IMR-90 (cell line): ENCODE measurements around the gene SURF6.
"Not testable (repeated sequence)": the region's sequence is repeated elsewhere in the genome, so short reads cannot be mapped to it uniquely, and the experiment has no call there.

Source experiments
- BHLHE40 ChIP-seq: fragments of 150-350 bp; IDR thresholded peaks from 2 replicates; pipeline ENCODE4 v1.6.1; 2016; ENCODE audit warnings: mild to moderate bottlenecking, low read depth, low read length
- FOS ChIP-seq: fragments of 150-350 bp; IDR thresholded peaks from 2 replicates; pipeline ENCODE4 v1.6.1; 2016; ENCODE audit warnings: low read depth, low read length
- MXI1 ChIP-seq: IDR thresholded peaks from 2 replicates; pipeline ENCODE4 v1.6.1; 2012; ENCODE audit warnings: low read depth, mild to moderate bottlenecking, low read length, moderate library complexity, borderline replicate concordance
- RAD21 ChIP-seq: IDR thresholded peaks from 2 replicates; pipeline ENCODE4 v1.6.1; 2012; ENCODE audit warnings: low read length, improper control_type of control experiment
- TF ChIP-seq, protein P1 (sequence below): conservative IDR thresholded peaks from 2 replicates; pipeline ENCODE4 v1.5.1; 2012; ENCODE audit warnings: mild to moderate bottlenecking, low read depth, low read length, improper control_type of control experiment
- TF ChIP-seq, protein P2 (sequence below): fragments of 150-350 bp; IDR thresholded peaks from 2 replicates; pipeline ENCODE4 v1.6.1; 2017; ENCODE audit warnings: mild to moderate bottlenecking, antibody characterized with exemption, low read length, low read depth
- TF ChIP-seq, protein P3 (sequence below): fragments of 150-350 bp; IDR thresholded peaks from 2 replicates; pipeline ENCODE4 v1.6.1; 2016; ENCODE audit warnings: low read depth, mild to moderate bottlenecking, low read length, moderate library complexity, borderline replicate concordance

DNA sequence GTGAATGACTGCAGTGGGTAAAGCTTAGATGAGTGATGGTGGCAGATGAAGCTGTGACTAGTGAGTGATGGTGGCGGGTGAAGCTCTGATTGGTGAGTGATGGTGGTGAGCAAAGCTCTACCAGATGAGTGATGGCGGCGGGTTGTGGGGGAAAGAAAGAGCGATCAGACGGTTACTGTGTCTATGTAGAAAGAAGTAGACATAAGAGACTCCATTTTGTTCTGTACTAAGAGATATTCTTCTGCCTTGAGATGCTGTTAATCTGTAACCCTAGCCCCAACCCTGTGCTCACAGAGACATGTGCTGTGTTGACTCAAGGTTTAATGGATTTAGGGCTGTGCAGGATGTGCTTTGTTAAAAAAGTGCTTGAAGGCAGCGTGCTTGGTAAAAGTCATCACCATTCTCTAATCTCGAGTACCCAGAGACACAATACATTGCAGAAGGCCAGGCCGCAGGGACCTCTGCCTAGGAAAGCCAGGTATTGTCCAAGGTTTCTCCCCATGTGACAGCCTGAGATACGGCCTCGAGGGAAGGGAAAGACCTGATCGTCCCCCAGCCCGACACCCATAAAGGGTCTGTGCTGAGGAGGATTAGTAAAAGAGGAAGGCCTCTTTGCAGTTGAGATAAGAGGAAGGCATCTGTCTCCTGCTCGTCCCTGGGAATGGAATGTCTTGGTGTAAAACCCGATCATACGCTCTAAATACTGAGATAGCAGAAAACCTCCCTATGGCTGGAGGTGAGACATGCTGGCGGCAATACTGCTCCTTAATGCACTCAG, 52.5 kb downstream of the SURF6 start:
- TF ChIP-seq, protein P1, sequence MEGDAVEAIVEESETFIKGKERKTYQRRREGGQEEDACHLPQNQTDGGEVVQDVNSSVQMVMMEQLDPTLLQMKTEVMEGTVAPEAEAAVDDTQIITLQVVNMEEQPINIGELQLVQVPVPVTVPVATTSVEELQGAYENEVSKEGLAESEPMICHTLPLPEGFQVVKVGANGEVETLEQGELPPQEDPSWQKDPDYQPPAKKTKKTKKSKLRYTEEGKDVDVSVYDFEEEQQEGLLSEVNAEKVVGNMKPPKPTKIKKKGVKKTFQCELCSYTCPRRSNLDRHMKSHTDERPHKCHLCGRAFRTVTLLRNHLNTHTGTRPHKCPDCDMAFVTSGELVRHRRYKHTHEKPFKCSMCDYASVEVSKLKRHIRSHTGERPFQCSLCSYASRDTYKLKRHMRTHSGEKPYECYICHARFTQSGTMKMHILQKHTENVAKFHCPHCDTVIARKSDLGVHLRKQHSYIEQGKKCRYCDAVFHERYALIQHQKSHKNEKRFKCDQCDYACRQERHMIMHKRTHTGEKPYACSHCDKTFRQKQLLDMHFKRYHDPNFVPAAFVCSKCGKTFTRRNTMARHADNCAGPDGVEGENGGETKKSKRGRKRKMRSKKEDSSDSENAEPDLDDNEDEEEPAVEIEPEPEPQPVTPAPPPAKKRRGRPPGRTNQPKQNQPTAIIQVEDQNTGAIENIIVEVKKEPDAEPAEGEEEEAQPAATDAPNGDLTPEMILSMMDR, result not testable (repeated sequence)
- TF ChIP-seq BHLHE40, RAD21, FOS, MXI1: not testable (repeated sequence)
- TF ChIP-seq, protein P2, sequence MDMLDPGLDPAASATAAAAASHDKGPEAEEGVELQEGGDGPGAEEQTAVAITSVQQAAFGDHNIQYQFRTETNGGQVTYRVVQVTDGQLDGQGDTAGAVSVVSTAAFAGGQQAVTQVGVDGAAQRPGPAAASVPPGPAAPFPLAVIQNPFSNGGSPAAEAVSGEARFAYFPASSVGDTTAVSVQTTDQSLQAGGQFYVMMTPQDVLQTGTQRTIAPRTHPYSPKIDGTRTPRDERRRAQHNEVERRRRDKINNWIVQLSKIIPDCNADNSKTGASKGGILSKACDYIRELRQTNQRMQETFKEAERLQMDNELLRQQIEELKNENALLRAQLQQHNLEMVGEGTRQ, result not testable (repeated sequence)
- TF ChIP-seq, protein P3, sequence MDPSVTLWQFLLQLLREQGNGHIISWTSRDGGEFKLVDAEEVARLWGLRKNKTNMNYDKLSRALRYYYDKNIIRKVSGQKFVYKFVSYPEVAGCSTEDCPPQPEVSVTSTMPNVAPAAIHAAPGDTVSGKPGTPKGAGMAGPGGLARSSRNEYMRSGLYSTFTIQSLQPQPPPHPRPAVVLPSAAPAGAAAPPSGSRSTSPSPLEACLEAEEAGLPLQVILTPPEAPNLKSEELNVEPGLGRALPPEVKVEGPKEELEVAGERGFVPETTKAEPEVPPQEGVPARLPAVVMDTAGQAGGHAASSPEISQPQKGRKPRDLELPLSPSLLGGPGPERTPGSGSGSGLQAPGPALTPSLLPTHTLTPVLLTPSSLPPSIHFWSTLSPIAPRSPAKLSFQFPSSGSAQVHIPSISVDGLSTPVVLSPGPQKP, result not testable (repeated sequence)
